MM.1S (cell line): ENCODE results near the gene PRKCE.

ENCODE experiments used
- DNase-seq: peaks from one replicate; pipeline ENCODE4 v3.0.0-alpha.2; 2015
- H2AFZ ChIP-seq: fragments of 300-600 bp; sonication (generic); 2 replicates; pipeline ENCODE4 v1.6.0; 2016; ENCODE audit warnings: antibody characterized with exemption, low read length
- H3F3A ChIP-seq: fragments of 300-600 bp; sonication (generic); 2 replicates; pipeline ENCODE4 v1.6.1; 2016; ENCODE audit warnings: mild to moderate bottlenecking, antibody characterized with exemption, low read length, moderate library complexity, mixed read lengths; ENCODE audit not compliant: insufficient read depth
- H3K27ac ChIP-seq: fragments of 300-600 bp; sonication (generic); 2 replicates; pipeline ENCODE4 v1.5.1; 2016; ENCODE audit warnings: mild to moderate bottlenecking, low read length
- H3K27me3 ChIP-seq: fragments of 300-600 bp; sonication (generic); replicated peaks from 2 replicates; pipeline ENCODE4 v1.6.0; 2016; ENCODE audit warnings: low read length; ENCODE audit not compliant: insufficient read depth
- H3K36me3 ChIP-seq: fragments of 300-600 bp; sonication (generic); replicated peaks from 2 replicates; pipeline ENCODE4 v1.6.1; 2016; ENCODE audit warnings: mild to moderate bottlenecking, low read length, mixed read lengths; ENCODE audit not compliant: insufficient read depth
- H3K4me1 ChIP-seq: fragments of 300-600 bp; sonication (generic); 2 replicates; pipeline ENCODE4 v1.6.1; 2016; ENCODE audit warnings: low read length, mixed read lengths
- H3K4me2 ChIP-seq: fragments of 300-600 bp; sonication (generic); 2 replicates; pipeline ENCODE4 v1.6.0; 2016; ENCODE audit warnings: low read depth, low read length
- H3K4me3 ChIP-seq: fragments of 300-600 bp; sonication (generic); 2 replicates; pipeline ENCODE4 v1.5.1; 2016; ENCODE audit warnings: low read length, mixed read lengths
- H3K79me2 ChIP-seq: fragments of 300-600 bp; sonication (generic); 2 replicates; pipeline ENCODE4 v1.6.1; 2016; ENCODE audit warnings: mixed run types, low read length, mixed read lengths
- H3K9ac ChIP-seq: fragments of 300-600 bp; sonication (generic); 2 replicates; pipeline ENCODE4 v1.6.1; 2016; ENCODE audit warnings: low read length, mixed read lengths
- H3K9me2 ChIP-seq: fragments of 300-600 bp; sonication (generic); replicated peaks from 2 replicates; pipeline ENCODE4 v1.6.1; 2016; ENCODE audit warnings: mild to moderate bottlenecking, low read length, mixed read lengths; ENCODE audit not compliant: insufficient read depth
- H3K9me3 ChIP-seq: fragments of 300-600 bp; sonication (generic); replicated peaks from 2 replicates; pipeline ENCODE4 v1.6.1; 2016; ENCODE audit warnings: mild to moderate bottlenecking, low read length, mixed read lengths; ENCODE audit not compliant: insufficient read depth
- H4K20me1 ChIP-seq: fragments of 300-600 bp; sonication (generic); 2 replicates; pipeline ENCODE4 v1.6.1; 2016; ENCODE audit warnings: mild to moderate bottlenecking, low read length, moderate library complexity, mixed read lengths; ENCODE audit not compliant: insufficient read depth
- EZH2 ChIP-seq: fragments of 300-600 bp; sonication (generic); optimal IDR thresholded peaks from 2 replicates; pipeline ENCODE3; 2017; ENCODE audit warnings: low read depth, mild to moderate bottlenecking, antibody characterized with exemption, low read length, mixed read lengths
- EZH2phosphoT487 ChIP-seq: fragments of 300-600 bp; sonication (generic); IDR thresholded peaks from 2 replicates; pipeline ENCODE4 v1.6.1; 2018; ENCODE audit warnings: antibody characterized with exemption, low read length
- TF ChIP-seq, protein P1 (sequence below): fragments of 300-600 bp; sonication (generic); IDR thresholded peaks from 2 replicates; pipeline ENCODE4 v1.5.1; 2016; ENCODE audit warnings: antibody characterized with exemption, low read length, mixed read lengths

PRKCE gene

GRCh38 chr2:46094689-46095088, 443.2 kb downstream of the PRKCE start:
- Histone ChIP-seq H3K9ac (no peak overlapping the region), H3K4me3 (no peak overlapping the region), H3K27me3 (no peaks in the 10 kb centered on the region), H3K36me3 (no peaks in the 10 kb centered on the region), H3K27ac (no peak overlapping the region), H3K4me2 (no peak overlapping the region), H3F3A (no peaks in the 10 kb centered on the region), H3K79me2 (no peaks in the 10 kb centered on the region), H3K9me2 (no peaks in the 10 kb centered on the region), H2AFZ (no peak overlapping the region), H3K4me1 (no peaks in the 10 kb centered on the region), H4K20me1 (no peaks in the 10 kb centered on the region), H3K9me3 (no peaks in the 10 kb centered on the region)
- TF ChIP-seq EZH2phosphoT487 (no peak), EZH2 (no peak)
- TF ChIP-seq, protein P1, sequence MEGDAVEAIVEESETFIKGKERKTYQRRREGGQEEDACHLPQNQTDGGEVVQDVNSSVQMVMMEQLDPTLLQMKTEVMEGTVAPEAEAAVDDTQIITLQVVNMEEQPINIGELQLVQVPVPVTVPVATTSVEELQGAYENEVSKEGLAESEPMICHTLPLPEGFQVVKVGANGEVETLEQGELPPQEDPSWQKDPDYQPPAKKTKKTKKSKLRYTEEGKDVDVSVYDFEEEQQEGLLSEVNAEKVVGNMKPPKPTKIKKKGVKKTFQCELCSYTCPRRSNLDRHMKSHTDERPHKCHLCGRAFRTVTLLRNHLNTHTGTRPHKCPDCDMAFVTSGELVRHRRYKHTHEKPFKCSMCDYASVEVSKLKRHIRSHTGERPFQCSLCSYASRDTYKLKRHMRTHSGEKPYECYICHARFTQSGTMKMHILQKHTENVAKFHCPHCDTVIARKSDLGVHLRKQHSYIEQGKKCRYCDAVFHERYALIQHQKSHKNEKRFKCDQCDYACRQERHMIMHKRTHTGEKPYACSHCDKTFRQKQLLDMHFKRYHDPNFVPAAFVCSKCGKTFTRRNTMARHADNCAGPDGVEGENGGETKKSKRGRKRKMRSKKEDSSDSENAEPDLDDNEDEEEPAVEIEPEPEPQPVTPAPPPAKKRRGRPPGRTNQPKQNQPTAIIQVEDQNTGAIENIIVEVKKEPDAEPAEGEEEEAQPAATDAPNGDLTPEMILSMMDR, result no peak
- DNase-seq, result no peak

DNA sequence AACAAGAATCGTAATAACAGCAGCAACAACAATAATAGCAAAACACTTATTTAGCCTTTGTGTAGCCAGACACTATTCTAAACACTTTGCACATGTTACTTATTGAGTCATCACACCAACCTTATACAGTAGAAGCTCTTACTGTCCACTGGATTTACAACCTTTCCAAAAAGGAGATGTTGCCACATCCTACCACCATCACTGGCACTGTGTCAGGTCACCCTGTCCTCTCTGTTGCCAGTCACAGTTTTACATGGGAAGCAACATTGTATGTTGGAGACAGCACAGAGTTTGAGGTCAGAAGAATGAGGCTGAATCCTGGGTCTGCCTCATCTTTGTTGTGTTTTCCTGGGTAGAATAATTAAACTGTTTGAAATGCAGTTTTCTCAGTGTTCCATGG, 444.4 kb downstream of the PRKCE start:
- H3K27ac ChIP-seq, result no peak overlapping the region
- DNase-seq, result no peak
- no peaks in the 10 kb centered on the region for H3K79me2 ChIP-seq
- H3K4me2 ChIP-seq, result no peak overlapping the region
- TF ChIP-seq, protein P1, result no peak
- no peak for TF ChIP-seq EZH2
- TF ChIP-seq EZH2phosphoT487, result no peak
- no peak overlapping the region for H2AFZ ChIP-seq
- H3K9me2 ChIP-seq, result no peaks in the 10 kb centered on the region
- no peaks in the 10 kb centered on the region for H3F3A ChIP-seq
- no peaks in the 10 kb centered on the region for H4K20me1 ChIP-seq
- H3K27me3 ChIP-seq, result no peaks in the 10 kb centered on the region
- H3K4me3 ChIP-seq, result no peak overlapping the region
- H3K9ac ChIP-seq, result no peak overlapping the region
- no peaks in the 10 kb centered on the region for H3K9me3 ChIP-seq
- H3K4me1 ChIP-seq, result no peaks in the 10 kb centered on the region
- H3K36me3 ChIP-seq, result no peaks in the 10 kb centered on the region

GRCh38 chr2:46096260-46096659, 444.8 kb downstream of the PRKCE start:
- no peak overlapping the region for H3K4me2 ChIP-seq
- no peak overlapping the region for H2AFZ ChIP-seq
- H3K79me2 ChIP-seq, result no peaks in the 10 kb centered on the region
- DNase-seq, result no peak
- no peaks in the 10 kb centered on the region for H3K27me3 ChIP-seq
- H3K36me3 ChIP-seq, result no peaks in the 10 kb centered on the region
- H3K4me1 ChIP-seq, result no peaks in the 10 kb centered on the region
- no peaks in the 10 kb centered on the region for H3K9me3 ChIP-seq
- no peak overlapping the region for H3K4me3 ChIP-seq
- H3K9ac ChIP-seq, result no peak overlapping the region
- no peaks in the 10 kb centered on the region for H4K20me1 ChIP-seq
- H3K9me2 ChIP-seq, result no peaks in the 10 kb centered on the region
- no peaks in the 10 kb centered on the region for H3F3A ChIP-seq
- no peak overlapping the region for H3K27ac ChIP-seq
- no peak for TF ChIP-seq EZH2
- TF ChIP-seq, protein P1, result no peak
- TF ChIP-seq EZH2phosphoT487, result no peak
